ENCODE results near the gene POLE.

Gene POLE

DNA sequence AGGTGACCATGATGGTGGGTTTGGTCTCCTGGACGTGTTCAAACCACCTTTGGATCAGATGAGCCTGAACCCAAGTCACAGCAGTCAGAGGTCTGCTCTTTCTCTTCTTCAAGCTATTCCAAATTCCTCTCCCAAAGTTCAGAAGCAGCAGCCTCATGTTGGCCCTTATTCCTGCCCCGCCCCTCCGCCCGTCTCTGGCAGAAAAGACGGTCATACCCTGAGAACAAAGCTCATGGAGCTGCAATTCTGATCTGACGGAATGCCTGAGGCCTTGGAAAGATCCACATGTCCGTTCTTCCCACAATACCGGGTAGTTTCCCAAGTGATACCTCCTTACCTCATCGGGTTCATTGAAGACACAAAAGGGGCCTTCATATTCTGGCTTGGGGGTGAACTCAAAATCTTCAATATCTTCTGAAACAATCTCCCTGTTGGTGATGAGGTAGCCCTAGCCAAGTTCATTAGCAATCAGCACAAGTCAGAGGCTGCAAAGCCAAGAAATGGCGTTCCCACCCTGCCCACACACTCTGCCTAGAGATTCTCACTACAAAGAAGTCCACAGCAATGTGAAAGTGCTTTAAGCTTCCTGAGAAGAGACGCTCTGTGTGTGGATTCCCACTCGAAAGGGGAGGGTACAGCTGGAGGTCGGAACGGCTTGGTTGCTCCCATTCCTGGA is 11.2 kb downstream of the POLE start:
- DNase-seq (ENCODE audit: low spot score) = no peak

DNA sequence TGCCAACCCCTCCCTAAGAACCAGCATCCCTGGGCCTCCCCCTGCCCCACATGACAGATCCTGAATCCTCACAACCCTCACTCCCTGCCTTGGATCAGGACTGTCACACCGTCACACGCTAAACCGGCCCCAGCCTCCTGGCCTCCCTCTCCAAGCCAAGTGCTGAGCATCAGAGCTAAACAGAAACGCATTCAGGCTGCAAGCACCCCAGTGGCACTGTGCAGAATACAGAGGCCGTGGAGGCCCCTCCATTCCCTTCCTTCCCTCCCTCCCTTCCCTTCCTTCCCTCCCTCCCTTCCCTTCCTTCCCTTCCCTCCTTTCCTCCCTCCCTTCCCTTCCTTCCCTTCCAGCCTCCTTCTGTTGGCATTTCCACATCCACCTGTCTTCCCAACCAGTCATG is 12.6 kb downstream of the POLE start:
- DNase-seq (ENCODE audit: low spot score) = no peak

DNA sequence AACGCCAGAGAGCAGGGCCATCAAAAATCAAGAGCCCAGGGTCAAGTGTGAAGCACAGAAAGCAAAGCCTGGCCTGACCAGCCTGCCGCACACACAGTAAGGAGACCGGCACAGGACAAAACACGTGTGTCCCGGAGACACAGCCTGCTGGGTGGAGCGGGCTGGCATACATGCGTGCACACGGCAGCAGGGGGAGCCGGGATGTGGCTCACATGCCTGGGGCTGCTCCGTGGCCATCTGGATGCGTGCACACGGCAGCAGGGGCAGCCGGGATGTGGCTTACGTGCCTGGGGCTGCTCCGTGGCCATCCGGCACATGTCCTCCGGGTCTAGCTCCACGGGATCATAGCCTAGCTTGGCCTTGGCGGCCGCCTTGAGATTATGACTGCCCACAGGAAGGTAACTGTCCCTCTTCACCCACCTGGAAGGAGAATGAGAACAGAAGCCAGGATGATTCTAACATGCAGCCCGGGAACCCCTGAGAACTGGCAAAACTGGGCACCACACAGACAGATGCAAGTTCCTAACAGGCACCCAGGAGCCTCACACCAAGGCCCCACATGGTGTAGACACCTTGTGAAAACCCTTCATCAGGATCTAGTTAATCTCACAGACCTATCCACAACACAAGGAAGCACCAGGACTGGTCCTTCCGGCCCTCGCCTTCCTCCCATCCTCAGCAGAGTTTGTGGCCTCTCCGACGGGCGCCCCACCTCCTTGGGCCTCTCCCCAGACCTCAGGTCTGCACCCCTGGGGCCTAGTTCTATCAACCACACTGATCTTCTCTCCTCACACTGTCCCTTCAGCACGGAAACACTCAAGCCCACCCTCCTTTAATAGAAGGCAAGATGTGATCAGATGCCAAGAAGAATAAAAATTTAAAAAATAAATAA is 13.6 kb downstream of the POLE start:
- DNase-seq (ENCODE audit: low spot score) = no peak

DNA sequence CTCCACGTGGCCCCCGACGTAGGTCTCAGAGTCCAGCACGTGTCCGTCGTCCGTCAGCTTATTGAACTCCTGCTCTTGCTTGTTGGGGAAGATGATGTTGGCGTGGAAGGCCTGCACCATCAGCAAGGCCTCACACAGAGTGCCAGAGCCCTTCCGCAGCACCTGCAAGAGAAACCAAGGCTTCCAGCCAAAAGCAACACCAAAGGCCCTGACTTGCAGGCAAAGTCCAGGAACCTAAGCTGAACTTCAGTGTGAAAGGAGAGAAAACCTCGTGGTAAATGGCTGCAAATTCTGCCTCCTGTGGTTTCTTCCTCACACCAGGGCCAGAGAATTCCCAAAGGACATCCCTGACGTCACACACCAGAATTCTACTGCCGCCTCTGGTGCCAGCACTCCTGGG is 14.5 kb downstream of the POLE start:
- no peak for DNase-seq (ENCODE audit: low spot score)

DNA sequence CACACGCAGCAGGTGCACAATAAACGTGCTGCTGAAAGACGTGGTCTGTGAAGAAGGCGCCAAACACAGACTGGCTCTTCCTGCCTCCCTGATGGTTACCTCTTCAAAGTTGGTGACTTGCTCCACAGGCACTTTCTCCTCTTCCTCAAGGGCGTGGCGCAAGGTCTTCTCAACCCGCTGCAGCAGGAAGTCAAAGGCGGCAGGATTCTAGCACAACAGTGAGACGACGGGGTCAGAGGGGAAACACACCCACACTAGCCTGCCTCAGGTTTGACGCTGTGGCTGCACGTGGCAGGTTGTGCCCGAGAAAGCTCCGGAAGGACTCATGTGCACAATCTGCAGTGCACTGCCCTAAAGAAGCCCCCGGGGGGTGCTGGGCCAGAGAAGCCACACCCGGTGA is 15.0 kb downstream of the POLE start:
- no peak for DNase-seq (ENCODE audit: low spot score)

DNA sequence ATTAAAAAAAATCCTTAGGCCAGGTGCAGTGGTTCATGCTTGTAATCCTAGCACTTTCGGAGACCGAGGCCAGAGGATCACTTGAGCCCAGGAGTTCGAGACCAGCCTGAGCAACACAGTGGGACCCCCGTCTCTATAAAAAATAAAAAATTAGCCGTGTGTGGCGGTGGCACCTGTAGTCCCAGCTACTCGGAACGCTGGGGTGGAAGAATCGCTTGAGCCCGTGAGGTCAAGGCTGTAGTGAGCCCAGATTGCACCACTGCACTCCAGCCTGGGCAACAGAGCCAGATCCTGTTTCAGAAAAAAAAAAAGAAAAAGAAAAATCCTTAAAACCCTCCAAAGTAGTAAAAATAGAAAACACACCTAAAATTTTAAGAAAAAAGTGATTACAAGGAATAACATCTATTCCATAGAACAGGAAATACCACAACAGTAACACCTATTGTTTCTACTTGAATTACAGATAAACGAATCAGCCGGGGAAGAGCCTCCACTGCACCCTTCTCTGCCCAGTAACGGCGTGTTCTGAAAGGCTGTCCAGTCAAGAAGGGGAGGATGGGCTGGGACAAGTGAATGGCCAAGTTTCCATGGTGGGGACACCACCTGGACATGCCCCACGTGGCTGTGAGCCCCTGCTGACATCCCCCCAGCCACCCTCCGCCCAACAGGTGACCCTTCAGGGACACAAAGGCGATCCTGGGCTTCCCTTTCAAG is 17.8 kb downstream of the POLE start:
- DNase-seq (ENCODE audit: low spot score) = no peak

DNA sequence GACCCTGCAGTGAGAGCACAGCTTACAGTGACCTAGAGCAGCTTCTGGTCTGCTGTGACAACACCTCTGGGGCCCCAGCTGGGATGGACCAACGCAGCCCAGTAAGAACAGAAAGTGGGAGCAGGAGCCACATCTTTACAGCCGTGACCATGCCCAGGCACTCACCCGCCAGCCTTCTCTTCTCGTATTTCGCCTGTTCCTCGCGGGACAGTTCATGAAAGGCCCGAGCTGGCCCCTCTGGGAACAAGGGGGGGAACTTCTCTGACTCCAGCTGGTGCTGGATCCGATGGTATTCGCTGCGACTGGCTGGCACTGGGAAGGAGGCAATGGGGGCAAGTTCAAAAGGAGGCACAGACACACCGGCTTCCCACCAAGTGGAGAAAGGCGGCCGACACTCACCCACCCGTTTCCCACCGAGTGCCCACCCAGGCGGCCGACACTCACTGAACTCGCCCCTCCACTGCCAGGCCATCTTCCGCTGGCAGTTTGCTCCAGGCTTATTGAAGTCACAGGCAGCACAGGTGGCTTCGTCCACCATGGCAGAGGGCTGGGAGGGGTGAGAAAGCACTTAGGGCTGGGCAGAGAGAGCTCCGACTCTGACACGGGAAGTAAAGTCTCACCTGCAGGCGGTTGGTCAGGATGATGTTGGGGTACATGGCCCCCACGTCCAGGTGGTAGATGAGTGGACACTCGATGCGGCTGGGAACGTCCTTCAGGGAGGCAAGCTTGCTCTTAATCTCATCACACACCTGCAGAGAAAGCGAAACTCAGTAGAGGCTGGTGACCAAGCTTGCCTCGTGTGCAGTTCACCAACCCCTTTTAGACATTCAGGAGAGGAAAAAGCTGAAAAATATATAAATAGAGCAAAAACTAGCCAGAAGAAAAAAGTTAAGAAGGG is 18.7 kb downstream of the POLE start:
- no peak for DNase-seq (ENCODE audit: low spot score)

DNA sequence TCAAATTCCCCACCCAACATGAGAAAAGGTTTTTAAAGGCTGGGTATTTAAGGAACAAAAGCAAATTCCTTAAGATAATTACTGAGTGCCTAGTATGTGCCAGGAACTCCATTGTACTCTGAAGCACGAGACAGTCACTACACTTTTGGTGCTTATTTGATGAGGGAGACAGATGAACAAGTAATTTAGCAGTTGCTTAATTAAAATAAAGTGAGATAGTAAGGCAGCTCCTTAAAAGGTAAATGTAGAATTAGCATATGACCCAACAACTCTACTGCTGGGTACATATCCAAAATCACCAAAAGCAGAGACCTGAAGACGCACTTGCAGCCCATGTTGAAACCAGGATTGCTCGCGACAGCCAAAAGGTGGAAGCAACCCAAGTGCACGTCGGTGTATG is 21.3 kb downstream of the POLE start:
- DNase-seq (ENCODE audit: low spot score) = no peak

DNA sequence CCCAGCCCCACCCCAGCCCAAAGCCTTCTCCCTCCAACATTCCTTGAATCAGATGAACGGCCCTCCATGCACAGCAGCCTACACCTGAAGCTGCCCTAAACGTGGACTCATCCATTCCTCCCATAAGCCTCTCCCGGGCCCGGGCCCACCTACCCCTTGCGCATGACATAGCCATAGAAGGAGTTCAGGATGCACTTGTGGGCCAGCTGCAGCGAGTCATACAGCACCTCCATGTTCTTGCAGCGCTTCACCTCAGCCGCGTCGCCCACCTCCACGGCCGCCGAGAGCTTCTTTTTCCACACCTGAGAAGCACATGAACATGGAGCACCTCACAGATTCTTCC is 22.0 kb downstream of the POLE start:
- DNase-seq (ENCODE audit: low spot score) = no peak

DNA sequence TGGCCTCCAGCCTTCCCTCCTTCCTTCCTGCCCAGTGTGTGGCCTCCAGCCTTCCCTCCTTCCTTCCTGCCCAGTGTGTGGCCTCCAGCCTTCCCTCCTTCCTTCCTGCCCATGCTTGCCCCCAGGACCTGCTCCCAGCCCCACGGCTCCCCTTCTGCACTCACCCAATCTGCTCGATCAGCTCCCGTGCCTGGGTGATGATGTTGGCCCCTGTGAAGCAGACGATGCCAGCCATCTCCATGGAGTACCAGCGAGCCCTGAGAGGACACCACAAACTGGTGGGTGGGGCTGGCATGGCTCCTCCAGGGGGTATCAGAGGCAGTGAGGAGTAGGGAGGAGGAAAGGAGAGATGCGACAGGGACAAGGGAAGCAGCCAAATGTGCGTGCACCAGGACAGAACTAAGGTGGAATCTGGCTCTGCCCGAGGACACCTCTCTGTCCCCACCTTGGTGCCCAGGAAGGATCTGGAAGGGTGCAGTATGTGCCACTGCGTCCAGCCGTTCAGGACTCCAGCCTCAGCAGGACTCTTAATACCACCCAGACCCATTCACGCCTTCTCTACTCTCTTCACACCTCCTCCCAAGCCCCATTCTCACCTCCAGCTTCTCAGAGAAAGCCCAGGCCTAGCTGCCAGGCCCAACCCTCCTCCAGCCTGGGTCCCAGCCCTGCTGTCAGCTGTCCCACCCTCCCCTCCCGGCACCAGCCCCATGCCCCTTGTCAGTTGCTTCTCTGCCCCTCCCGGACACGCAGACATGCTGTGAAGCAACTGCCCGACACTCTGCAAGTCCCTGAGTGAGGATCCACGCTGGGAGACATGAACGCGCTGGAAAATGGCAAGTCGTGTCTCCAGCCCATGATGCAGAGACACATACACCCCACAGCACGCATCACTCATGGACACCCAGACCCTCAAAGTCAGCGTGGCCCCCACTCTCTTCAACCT is 22.7 kb downstream of the POLE start:
- DNase-seq (ENCODE audit: low spot score) = no peak

DNA sequence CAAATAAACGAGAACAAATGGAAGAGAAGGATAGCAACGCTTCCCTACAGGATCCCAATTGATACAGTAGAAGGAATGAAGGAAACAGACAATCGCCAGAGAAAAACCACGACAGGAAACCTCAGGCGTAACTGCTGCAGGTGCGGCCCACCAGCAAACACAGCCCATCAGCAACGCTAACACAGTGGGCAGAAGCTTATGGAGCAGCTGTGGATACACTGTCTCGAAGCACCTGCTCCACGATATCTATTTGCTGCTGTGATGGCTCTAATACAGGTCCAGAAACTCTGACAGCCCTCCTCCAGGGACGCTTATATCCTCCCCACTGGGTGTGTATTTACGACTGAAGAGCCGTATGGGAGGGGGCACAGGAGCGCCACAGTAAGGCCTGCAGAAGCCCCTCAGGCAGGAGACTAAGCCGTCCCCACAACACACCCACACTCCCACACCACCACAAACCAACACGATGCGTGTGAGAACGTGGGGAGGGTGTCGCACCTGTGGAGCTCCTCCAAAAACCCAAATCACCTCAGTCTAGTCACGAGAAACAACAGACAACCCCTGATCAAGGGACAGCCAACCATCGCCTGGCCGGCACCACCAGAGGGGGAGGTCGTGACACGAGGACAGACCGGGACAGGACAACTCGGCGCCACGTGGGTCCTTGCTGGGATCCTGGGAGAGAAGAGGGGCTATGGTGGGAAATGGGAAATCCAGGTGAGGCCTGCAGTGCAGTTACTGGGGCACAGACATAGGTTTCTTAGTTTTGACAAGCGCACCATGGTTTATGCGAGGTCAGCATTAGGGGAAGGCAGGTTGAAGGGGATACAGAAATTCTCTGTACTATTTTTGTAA is 24.0 kb downstream of the POLE start:
- DNase-seq (ENCODE audit: low spot score) = no peak

DNA sequence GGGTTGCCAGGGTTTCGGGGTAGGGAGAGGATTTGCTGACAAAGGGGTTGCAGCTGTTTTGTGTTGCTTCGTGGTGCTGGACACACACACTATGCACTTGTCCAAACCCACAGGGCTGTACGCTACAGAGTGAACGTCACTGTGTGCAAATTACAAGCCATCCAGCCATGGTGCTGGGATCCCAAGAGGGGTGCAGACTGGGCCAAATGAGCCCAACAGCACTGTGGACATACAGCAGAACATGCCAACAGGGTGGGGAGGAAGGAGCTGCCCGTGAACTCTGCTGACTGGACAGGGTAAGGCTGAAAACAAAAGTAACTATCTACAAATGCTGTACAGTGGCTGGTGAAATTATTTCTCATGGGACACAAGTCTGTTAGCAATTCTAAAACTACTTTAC is 25.2 kb downstream of the POLE start:
- no peak for DNase-seq (ENCODE audit: low spot score)

DNA sequence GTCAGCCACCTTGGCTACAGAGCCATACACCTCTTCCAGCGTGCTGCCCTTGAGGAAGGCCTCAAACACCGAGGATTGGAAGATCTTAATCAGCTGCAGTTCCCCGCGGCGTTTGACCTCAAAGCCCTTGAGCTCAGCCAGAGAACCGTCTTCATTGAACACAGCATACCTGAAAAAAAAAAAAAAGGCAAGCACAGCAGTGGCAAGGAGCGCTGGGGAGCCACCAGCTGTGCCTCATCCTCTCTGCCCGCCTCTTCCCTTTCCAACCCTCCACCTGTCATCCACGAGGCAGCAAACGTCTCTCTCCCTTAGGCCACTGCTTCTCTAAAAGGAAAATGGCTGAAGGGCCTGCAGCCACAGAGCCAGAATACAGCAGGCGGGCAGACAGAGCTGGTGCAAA is 26.1 kb downstream of the POLE start:
- no peak for DNase-seq (ENCODE audit: low spot score)

DNA sequence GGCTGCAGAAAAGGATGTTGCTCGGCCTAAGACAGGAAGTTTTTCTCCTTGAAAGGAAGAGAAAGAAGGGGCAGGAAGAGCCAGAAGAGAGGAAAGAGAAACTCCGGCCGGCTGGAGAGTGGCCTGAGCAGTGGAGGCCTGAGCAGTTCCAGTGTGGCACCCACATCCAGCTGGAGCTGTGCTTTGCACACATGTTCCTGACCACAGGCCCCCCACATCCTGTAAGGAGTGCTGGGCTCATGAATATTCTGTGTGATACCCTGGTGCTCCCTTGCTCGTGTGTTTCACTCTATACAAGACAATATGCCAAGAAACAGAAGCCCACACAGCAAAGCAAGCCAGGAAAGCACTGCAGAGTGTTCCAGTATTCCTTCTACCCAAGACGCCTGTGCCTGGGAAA is 27.1 kb downstream of the POLE start:
- no peak for DNase-seq (ENCODE audit: low spot score)

DNA sequence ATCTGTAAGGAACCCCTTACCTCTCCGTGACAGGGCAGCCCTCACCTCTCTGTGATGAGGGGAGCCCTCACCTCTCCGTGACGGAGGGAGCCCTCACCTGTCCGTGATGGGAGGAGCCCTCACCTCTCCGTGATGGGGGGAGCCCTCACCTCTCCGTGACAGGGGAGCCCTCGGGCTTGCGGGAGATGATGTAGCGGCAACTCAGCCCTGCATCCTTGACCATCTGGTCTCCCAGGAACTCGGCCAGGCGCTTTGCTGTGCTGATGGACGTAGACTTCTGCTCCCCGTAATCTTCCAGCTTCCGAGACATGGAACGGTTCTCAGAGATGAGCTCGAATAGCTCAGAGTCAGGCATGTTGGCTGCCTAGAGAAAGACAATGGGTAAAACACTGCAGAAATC is 28.0 kb downstream of the POLE start:
- DNase-seq (ENCODE audit: low spot score) = no peak

DNA sequence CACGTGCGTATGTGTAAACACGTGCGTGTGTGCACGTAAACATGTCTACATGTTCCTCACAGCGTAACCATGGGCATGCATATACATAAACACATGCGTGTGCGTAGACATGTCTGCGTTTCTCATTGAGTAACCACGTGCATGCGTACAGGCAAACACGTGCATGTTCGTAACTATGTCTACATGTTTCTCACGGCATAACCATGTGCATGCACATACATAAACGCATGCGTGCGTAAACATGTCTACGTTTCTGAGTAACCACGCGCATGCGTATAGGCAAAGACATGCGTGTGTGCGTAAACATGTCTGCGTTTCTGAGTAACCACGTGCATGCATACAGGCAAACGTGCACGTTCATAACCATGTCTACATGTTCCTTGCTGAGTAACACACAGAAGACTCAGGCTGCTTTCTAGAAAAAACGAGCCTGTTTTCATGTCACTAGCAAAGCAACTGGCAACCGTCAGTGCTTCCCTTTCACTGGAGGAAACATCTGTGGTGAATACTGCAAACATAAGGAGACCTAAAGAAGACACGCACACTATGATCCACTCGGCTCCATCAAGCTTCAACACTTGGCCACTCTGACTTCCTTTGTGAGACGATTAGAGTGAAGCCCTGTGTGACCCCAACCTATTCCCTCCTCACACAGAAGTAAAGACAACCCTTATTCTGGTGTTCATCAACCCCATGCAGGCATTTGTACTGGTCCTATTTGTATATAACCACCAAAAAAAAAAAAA is 28.8 kb downstream of the POLE start:
- no peak for DNase-seq (ENCODE audit: low spot score)

DNA sequence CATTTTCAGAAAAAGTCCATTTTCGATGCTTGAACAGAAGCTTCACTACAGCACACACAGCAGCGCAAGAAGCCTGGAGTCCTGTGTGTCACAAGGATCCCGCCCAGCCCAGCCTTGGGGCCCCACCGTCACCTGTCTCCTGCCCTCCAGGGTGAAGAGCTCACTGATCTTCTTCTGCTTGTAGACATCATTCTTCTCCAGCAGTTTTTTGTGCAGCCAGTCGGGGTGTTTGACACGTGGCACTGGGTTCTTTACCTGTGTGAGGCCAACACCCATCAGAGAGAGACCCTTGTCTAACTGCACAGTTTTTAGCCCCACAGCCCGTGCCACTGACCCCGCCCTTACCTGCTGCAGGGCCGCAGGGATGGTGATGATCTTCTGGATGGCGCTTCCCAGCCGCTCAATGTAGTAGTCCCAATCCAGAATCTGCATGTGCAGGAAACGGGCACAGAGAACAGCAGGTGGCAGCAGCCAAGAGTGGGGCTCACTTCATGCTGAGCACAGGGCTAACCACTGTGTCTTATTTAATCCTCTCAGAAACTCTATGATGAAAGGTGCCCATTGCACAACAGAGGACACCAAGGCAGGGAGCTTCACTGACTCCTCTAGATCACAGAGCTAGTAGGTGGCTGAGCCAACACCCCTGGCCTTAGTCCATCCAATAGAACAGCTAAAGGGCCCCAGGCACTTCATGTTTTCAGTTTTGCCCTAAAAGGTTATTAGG is 30.0 kb downstream of the POLE start:
- no peak for DNase-seq (ENCODE audit: low spot score)

DNA sequence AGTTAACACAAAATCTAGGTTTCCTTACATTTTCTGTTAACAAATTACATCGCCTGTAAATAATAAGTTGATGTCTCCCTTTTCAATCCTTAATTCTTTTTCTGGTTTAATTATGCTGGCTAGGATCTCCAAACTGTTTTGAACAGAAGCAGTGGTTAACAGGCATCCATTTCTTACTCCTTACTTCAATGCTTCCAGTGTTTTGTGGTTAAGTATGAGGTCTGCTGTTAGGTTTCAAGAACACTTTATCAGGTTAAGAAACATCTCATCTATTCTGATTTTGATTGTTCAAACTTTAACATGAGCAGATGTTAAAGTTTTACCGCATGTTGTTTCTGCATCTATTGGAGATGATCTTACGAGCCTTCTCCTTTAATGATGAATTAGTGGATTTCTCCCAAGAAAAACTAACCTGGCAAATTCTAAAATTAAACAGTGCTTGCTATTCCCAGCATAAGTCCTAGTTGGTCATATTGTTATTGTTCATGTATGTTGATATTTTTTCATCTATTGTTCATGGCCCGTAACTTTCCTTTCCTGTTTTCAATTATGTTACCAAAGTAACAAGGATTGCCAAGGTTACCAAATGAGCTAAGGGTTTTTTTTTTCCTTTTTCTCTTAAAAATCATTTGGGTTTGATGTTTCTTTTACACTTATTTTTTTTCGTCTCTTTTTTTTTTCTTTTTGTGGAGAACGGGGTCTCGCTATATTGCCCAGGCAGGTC is 33.4 kb downstream of the POLE start:
- no peak for DNase-seq (ENCODE audit: low spot score)

Measured in HuH-7.5 (cell line).